DMS 273 treated with DMSO at 0.1 percent for 48 hours (cell line): ENCODE results near the gene CHD9NB.
"Not testable (repeated sequence)": the region's sequence is repeated elsewhere in the genome, so short reads cannot be mapped to it uniquely, and the experiment has no call there.

Experiments used
- DNase-seq: peaks from one replicate; lab custom pipeline; 2025; lab: John Stamatoyannopoulos, UW

CHD9NB gene

GRCh38 chr16:53057658-53058057 is 5.0 kb upstream of the CHD9NB start:
- no peak for DNase-seq

- no peak for DNase-seq
Measured at GRCh38 chr16:53056392-53056881, 3.7 kb upstream of the CHD9NB start.

- DNase-seq = no peak
Measured at GRCh38 chr16:53055541-53056391, 3.1 kb upstream of the CHD9NB start.

- DNase-seq = peak; percentile 79
Measured at GRCh38 chr16:53054670-53055485, 2.2 kb upstream of the CHD9NB start, which contains the start of gene CHD9. Gene CHD9 (plus strand): TSS chr16:53054991. CDS start chr16:53156090, 101,099 bp downstream.

- no peak for DNase-seq
Measured at GRCh38 chr16:53053967-53054669, 1.4 kb upstream of the CHD9NB start.

GRCh38 chr16:53051255-53051654 is 1.4 kb downstream of the CHD9NB start:
- not testable (repeated sequence) for DNase-seq

GRCh38 chr16:53048139-53048915 is 4.4 kb downstream of the CHD9NB start:
- DNase-seq = no peak

- DNase-seq = not testable (repeated sequence)
Measured at GRCh38 chr16:53047515-53047914, 5.2 kb downstream of the CHD9NB start.

- DNase-seq = no peak
Measured at GRCh38 chr16:53045341-53046220, 7.1 kb downstream of the CHD9NB start.

GRCh38 chr16:53043986-53044601 is 8.6 kb downstream of the CHD9NB start:
- DNase-seq = no peak

GRCh38 chr16:53043428-53043831 is 9.3 kb downstream of the CHD9NB start:
- no peak for DNase-seq

GRCh38 chr16:53042235-53042701 is 10.4 kb downstream of the CHD9NB start:
- DNase-seq = no peak

- DNase-seq = peak; percentile 45
Measured at GRCh38 chr16:53041320-53042051, 11.2 kb downstream of the CHD9NB start.

GRCh38 chr16:53040788-53041187 is 11.9 kb downstream of the CHD9NB start:
- no peak for DNase-seq

GRCh38 chr16:53036711-53037110 is 16.0 kb downstream of the CHD9NB start:
- DNase-seq = not testable (repeated sequence)

- no peak for DNase-seq
Measured at GRCh38 chr16:53036066-53036465, 16.6 kb downstream of the CHD9NB start.

GRCh38 chr16:53035176-53035942 is 17.3 kb downstream of the CHD9NB start:
- no peak for DNase-seq

- no peak for DNase-seq
Measured at GRCh38 chr16:53034306-53034705, 18.4 kb downstream of the CHD9NB start.
